ENCODE data around the gene FMOD.
"Not testable (repeated sequence)": the region's sequence is repeated elsewhere in the genome, so short reads cannot be mapped to it uniquely, and the experiment has no call there.

Gene FMOD

GRCh38 chr1:203306965-203307541 lies 43.9 kb downstream of the FMOD start:
- no peak for DNase-seq (ENCODE audit: low read depth in 2 of 2)

DNA sequence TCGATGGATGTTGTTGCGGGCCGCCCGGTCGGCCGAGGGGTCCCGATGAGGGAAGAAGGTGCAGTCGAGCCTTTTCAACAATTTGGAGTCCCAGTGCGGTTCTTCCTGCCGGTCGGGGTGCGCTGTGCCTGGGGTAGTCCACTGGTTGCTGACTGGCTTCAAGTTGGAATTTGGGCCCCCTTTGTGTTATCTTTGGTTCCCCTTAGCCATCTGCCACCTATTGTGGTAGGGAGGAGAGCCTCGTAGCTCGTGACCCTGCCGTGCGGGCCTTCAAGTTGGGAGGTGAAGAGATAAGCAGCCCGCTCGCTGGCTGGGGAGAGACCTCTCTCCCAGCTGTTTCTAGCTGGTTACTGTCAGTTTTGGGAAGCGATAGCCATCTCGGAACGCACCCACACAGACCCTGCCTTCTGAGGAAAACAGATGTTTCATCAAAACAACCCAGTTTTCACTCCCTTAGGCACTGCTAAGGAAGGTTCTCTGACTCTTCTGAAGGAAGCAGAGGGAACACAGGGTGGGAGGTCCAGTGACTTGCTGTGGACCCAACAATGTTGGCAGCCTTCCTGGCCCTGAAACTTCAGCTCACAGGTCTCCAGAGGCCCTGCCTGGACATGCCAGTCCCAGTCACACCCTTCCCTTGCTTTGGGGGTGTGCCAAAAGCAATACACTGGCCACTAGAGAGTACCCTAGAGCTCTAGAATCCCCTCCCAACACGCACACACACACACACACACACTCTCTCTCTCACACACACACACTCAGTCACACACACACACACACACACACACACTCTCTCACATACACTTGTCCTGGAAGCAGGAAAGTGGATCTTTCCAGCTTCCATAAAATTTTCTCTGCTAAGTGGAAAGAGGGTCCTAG lies 44.6 kb downstream of the FMOD start:
- DNase-seq (ENCODE audit: low read depth in 2 of 2), result no peak

DNA sequence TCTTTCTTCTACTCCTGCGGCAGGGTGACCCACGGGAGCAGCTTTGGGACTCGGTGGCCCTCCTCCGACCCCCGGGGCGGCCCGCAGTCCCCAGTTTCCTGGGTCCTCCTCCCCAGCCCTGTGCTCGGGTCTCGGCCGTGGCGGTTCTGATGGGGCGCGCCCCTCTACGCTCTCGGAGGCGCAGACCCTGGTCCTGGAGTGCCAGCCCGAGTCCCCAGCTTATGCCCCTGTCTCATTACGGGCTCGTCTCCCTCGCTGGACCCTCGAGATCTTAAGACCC lies 45.2 kb downstream of the FMOD start:
- DNase-seq (ENCODE audit: low read depth in 2 of 2), result no peak

- DNase-seq (ENCODE audit: low read depth in 2 of 2), result peak; percentile 82 to 88
These were observed 45.8 kb downstream of the FMOD start, which contains the start of gene BTG2 for GRCh38 chr1:203304919-203305808. Gene BTG2, plus strand, starts transcription at chr1:203305519. Its CDS starts 88 bp downstream, at chr1:203305607.

DNA sequence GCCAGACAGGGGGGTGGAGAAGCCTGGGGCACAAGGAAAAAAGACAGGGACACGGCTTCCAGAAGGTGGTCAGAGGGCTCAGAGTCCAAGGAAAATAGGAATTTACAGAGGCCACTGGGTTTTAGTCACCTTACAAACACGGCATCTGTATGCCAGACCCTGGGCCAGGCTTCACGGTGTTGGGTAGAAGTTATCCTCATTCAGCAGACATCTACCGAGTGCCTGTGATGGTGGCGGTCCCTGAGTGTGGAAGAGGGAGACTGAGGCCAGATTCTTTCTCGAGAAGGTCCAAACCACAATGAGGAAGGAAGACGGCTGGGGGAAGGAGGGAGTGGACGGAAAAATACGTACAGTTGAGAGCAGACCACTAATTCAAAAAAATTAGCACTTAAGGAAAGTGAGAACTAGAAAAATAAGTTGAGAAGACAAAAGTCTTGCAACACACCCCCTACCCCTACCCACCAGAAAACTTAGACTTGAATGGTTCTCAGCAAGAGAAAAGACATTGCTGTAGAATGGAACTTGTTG lies 46.5 kb downstream of the FMOD start:
- no peak for DNase-seq (ENCODE audit: low read depth in 2 of 2)

DNA sequence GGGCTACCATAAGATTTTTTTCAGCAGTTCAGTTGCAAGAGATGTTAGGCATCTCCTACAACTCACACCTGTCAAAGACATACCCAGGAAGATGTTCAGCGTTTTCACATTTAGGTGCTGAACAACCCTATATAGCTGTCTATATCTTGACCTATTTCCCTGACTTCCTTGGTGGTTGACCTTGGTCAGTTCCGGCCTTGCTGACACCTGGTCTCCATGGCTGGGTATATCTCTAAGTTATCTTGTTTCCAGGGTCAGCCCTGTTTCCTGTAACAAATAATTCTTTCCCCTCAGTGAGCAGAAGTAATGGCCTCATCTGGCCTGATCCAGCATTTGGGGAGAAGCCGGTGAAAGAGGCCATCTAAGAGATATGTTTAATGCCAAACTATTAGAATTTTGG lies 48.0 kb downstream of the FMOD start:
- no peak for DNase-seq (ENCODE audit: low read depth in 2 of 2)

DNA sequence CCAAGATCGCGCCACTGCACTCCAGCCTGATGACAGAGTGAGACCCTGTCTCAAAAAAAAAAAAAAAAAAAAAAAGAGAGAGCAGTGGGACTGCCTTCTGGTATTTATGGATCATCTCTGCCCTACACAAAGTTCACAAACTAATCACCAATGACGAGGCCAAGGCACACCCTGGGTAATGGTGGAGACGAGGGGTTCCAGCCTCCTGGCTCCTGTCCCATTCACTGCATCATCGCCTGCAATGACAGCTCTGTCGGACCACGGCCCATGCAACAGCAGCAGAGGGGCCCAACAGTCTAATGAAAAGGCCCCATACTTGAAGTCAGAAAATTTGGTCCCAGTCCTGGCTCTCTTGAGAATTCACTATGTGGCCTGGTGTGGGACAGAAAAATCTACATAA lies 48.5 kb downstream of the FMOD start:
- no peak for DNase-seq (ENCODE audit: low read depth in 2 of 2)

- DNase-seq (ENCODE audit: low read depth in 2 of 2), result no peak
These were observed 49.6 kb downstream of the FMOD start for GRCh38 chr1:203301331-203301668.

GRCh38 chr1:203300441-203301330 lies 50.2 kb downstream of the FMOD start:
- DNase-seq (ENCODE audit: low read depth in 2 of 2), result no peak

GRCh38 chr1:203299719-203300429 lies 51.0 kb downstream of the FMOD start:
- not testable (repeated sequence) for DNase-seq (ENCODE audit: low read depth in 2 of 2)

GRCh38 chr1:203299169-203299568 lies 51.8 kb downstream of the FMOD start:
- no peak for DNase-seq (ENCODE audit: low read depth in 2 of 2)

DNA sequence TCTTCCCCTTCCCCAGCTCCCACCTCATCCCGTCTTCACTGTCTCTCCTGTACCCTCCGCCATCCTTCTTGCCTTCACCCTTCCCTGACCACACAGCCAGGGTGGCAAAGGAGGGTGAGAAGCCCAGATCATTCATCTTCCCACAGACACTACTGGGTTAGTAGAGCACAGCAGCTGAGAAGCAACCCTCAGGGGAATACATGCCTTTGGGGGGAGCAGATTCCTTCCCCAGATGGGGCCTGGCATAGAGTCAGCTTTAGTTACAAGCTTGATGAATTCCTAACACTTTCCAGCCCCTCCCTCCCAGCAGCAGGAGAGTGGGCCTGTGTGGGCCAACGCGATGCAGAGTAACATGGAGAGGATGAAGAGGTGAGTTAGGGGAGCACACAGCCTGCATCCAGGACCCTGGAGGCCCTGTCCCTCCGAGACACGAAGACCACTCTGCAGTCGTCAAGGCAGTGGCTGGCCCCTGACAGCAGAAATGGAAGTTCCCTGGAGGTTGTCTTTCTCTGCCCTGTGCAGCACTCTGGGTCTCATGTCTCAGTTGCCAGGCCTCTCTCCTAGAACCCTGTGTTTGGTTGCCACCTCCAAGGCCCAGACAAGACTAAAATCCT lies 54.4 kb downstream of the FMOD start:
- DNase-seq (ENCODE audit: low read depth in 2 of 2), result no peak

- DNase-seq (ENCODE audit: low read depth in 2 of 2), result no peak
These were observed 55.1 kb downstream of the FMOD start for GRCh38 chr1:203295796-203296195.

GRCh38 chr1:203291201-203292096 lies 59.5 kb downstream of the FMOD start:
- DNase-seq (ENCODE audit: low read depth in 2 of 2), result no peak

All from stimulated activated CD4-positive, alpha-beta T cell treated with anti-CD3 and anti-CD28 coated beads, Interleukin-4, amount 100 ng/mL, for 48 hours (primary cell).